Measurements from ENCODE around the gene LANCL1. TPM values are rescaled to one million over a fixed set of nuclear protein-coding genes. Genes with fewer than 3 reads are reported as not detected.

Gene LANCL1
- total RNA-seq, 1 experiment from 2014 or later, result 61.5 TPM

DNA sequence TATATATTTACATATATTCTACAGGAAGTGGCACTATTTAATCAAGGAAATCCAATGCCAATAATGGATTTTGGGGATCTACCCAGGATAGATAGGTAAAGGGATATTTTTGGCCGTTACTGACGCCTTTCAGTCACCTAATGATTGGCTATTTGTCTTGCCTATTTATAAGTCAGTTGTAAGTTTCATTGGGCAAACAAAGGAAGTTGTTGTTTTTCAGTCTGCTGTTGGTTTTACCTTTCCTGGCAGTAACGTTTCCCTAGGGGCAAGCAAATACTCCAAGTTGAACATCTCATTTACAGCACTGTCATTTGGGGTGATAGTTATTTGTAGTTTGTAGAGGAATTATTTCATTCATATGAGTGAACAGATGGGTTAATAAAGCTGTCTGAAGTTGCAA lies 17.0 kb upstream of the LANCL1 start:
- H3K9me3 ChIP-seq (ENCODE audit: control insufficient read depth in 1 of 2, insufficient read depth in 1 of 2, low read depth in 1 of 2, low read length in 2 of 2), result no peaks in the 10 kb centered on the region
- no peaks in the 10 kb centered on the region for H3K9me2 ChIP-seq (ENCODE audit: insufficient read depth)
- H3K4me1 ChIP-seq (ENCODE audit: control insufficient read depth in 1 of 2, insufficient read depth in 2 of 2, low read length in 2 of 2), result no peaks in the 10 kb centered on the region
- DNase-seq (ENCODE audit: low read depth, low spot score) (no peak), ATAC-seq (no peak)
- no peak overlapping the region for H3K4me3 ChIP-seq (replicated peaks in 1 of 2; ENCODE audit: low read depth in 1 of 2, low read length in 2 of 2)
- no peaks in the 10 kb centered on the region for H3K27me3 ChIP-seq (ENCODE audit: insufficient read depth, low read length)
- no peak overlapping the region for H3K27ac ChIP-seq (ENCODE audit: low read depth, low read length)
- RAD21 ChIA-PET (ENCODE audit: low non-redundant PET in 1 of 2, low total read pairs in 2 of 2, uncharacterized antibody in 2 of 2, unreplicated experiment in 2 of 2), result no interaction called here
- H4K20me1 ChIP-seq (ENCODE audit: insufficient read depth), result no peaks in the 10 kb centered on the region
- no peaks in the 10 kb centered on the region for H3K79me2 ChIP-seq (ENCODE audit: insufficient read depth, low read length)
- H2AFZ ChIP-seq (ENCODE audit: low read depth, low read length, poor library complexity, severe bottlenecking), result no peak overlapping the region
- intact Hi-C loops (cut with micrococcal nuclease), result no loop called here
- BruUV-seq (replicated peaks), result no TSS peak
- H3K9ac ChIP-seq (ENCODE audit: low read length), result no peak overlapping the region
- CTCF ChIA-PET, result no interaction called here
- H3K4me2 ChIP-seq (ENCODE audit: low read length), result no peak overlapping the region
- no peaks in the 10 kb centered on the region for H3K36me3 ChIP-seq (ENCODE audit: control insufficient read depth in 1 of 2, insufficient read depth in 2 of 2, low read length in 2 of 2)
- no peak for TF ChIP-seq SRF (IDR thresholded peaks at IDR 0.05; ENCODE audit: low read depth)
- no peak for TF ChIP-seq CBX3 (IDR thresholded peaks at IDR 0.05; ENCODE audit: low read depth)
- TF ChIP-seq, protein P1, sequence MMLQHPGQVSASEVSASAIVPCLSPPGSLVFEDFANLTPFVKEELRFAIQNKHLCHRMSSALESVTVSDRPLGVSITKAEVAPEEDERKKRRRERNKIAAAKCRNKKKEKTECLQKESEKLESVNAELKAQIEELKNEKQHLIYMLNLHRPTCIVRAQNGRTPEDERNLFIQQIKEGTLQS (IDR thresholded peaks at IDR 0.05), result no peak
- TF ChIP-seq, protein P2, sequence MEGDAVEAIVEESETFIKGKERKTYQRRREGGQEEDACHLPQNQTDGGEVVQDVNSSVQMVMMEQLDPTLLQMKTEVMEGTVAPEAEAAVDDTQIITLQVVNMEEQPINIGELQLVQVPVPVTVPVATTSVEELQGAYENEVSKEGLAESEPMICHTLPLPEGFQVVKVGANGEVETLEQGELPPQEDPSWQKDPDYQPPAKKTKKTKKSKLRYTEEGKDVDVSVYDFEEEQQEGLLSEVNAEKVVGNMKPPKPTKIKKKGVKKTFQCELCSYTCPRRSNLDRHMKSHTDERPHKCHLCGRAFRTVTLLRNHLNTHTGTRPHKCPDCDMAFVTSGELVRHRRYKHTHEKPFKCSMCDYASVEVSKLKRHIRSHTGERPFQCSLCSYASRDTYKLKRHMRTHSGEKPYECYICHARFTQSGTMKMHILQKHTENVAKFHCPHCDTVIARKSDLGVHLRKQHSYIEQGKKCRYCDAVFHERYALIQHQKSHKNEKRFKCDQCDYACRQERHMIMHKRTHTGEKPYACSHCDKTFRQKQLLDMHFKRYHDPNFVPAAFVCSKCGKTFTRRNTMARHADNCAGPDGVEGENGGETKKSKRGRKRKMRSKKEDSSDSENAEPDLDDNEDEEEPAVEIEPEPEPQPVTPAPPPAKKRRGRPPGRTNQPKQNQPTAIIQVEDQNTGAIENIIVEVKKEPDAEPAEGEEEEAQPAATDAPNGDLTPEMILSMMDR (IDR thresholded peaks at IDR 0.05 in 2 of 3, conservative IDR thresholded peaks at IDR 0.05 in 1 of 3; ENCODE audit: borderline replicate concordance in 1 of 3, insufficient read depth in 1 of 3, low read depth in 2 of 3, low read length in 2 of 3), result no peak
- no peak for TF ChIP-seq ELF1 (IDR thresholded peaks at IDR 0.05; ENCODE audit: borderline replicate concordance, low read depth)
- TF ChIP-seq ZFX (IDR thresholded peaks at IDR 0.05), result no peak
- no peak for TF ChIP-seq SIN3A (IDR thresholded peaks at IDR 0.05; ENCODE audit: low read depth)
- POLR2A ChIA-PET, result no interaction called here

DNA sequence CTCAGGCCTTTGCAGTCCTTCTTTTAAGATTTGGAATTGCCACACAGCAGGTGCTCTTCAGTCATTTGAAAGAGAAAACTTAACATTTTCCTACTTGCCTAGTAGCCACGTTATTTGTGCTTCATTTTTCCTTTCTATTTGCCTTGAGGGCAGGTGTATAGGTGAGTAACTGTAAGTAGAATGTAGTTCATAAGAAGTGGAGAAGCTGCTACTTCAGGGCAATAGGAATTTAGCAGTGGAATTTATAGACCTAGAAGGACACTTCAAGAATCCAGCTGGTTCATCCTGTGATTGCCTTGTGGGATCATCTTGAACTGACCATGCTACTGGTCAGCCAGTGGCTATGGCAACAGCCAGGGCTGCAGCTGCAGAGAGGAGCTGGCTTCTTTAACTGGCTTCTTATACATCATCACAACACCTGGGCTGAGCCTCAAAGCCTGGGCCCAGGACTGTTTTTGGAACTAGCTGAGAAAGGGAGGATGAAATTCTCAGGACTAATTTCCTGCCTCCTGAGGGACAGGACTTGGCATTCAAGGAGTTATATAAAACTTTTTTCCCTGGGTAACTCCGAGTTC lies 5.1 kb upstream of the LANCL1 start:
- POLR2A ChIA-PET, result no interaction called here

More for the DNA sequence above, 5.1 kb upstream of the LANCL1 start:
- H3K4me3 ChIP-seq (replicated peaks in 1 of 2; ENCODE audit: low read depth in 1 of 2, low read length in 2 of 2), result no peak overlapping the region
- BruUV-seq (replicated peaks), result no TSS peak
- no peak for DNase-seq (ENCODE audit: low read depth, low spot score)
- H3K27me3 ChIP-seq (ENCODE audit: insufficient read depth, low read length), result no peaks in the 10 kb centered on the region
- no peak overlapping the region for H3K4me2 ChIP-seq (ENCODE audit: low read length)
- ATAC-seq, result no peak
- TF ChIP-seq FOSL1 (IDR thresholded peaks at IDR 0.05; ENCODE audit: low read depth), result no peak
- TF ChIP-seq EZH2 (IDR thresholded peaks at IDR 0.05), result no peak
- no peak for TF ChIP-seq EZH2phosphoT487 (IDR thresholded peaks at IDR 0.05; ENCODE audit: borderline replicate concordance)
- TF ChIP-seq EGR1 (IDR thresholded peaks at IDR 0.05; ENCODE audit: low read depth), result no peak
- no peak for TF ChIP-seq ZFX (IDR thresholded peaks at IDR 0.05)
- no peak for TF ChIP-seq YY1 (IDR thresholded peaks at IDR 0.05; ENCODE audit: extremely low read depth, insufficient replicate concordance, low read depth, low read length)
- TF ChIP-seq SP1 (IDR thresholded peaks at IDR 0.05; ENCODE audit: low read depth), result no peak
- TF ChIP-seq CEBPB (IDR thresholded peaks at IDR 0.05; ENCODE audit: low read depth), result no peak
- no peak for TF ChIP-seq SIN3A (IDR thresholded peaks at IDR 0.05; ENCODE audit: low read depth)
- TF ChIP-seq, protein P3, sequence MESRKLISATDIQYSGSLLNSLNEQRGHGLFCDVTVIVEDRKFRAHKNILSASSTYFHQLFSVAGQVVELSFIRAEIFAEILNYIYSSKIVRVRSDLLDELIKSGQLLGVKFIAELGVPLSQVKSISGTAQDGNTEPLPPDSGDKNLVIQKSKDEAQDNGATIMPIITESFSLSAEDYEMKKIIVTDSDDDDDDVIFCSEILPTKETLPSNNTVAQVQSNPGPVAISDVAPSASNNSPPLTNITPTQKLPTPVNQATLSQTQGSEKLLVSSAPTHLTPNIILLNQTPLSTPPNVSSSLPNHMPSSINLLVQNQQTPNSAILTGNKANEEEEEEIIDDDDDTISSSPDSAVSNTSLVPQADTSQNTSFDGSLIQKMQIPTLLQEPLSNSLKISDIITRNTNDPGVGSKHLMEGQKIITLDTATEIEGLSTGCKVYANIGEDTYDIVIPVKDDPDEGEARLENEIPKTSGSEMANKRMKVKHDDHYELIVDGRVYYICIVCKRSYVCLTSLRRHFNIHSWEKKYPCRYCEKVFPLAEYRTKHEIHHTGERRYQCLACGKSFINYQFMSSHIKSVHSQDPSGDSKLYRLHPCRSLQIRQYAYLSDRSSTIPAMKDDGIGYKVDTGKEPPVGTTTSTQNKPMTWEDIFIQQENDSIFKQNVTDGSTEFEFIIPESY (IDR thresholded peaks at IDR 0.05; ENCODE audit: extremely low read depth, insufficient replicate concordance, low read length), result no peak
- no peak for TF ChIP-seq ELF1 (IDR thresholded peaks at IDR 0.05; ENCODE audit: borderline replicate concordance, low read depth)
- TF ChIP-seq ZNF274 (IDR thresholded peaks at IDR 0.05; ENCODE audit: low read depth, low read length), result no peak
- H3K9ac ChIP-seq (ENCODE audit: low read length), result no peak overlapping the region
- ChIA-PET CTCF (no interaction called here), RAD21 (ENCODE audit: low non-redundant PET in 1 of 2, low total read pairs in 2 of 2, uncharacterized antibody in 2 of 2, unreplicated experiment in 2 of 2) (no interaction called here)
- peaks cover 0 to 17% of the 10 kb centered on the region in 2 experiments; a peak in 3 of 4 replicates for H3K4me1 ChIP-seq (ENCODE audit: control insufficient read depth in 1 of 2, insufficient read depth in 2 of 2, low read length in 2 of 2)
- no peak overlapping the region for H3K27ac ChIP-seq (ENCODE audit: low read depth, low read length)
- no peaks in the 10 kb centered on the region for H3K79me2 ChIP-seq (ENCODE audit: insufficient read depth, low read length)
- H3K9me2 ChIP-seq (ENCODE audit: insufficient read depth), result no peaks in the 10 kb centered on the region
- intact Hi-C loops (cut with micrococcal nuclease), result no loop called here
- H3K9me3 ChIP-seq (ENCODE audit: control insufficient read depth in 1 of 2, insufficient read depth in 1 of 2, low read depth in 1 of 2, low read length in 2 of 2), result no peaks in the 10 kb centered on the region
- no peaks in the 10 kb centered on the region for H4K20me1 ChIP-seq (ENCODE audit: insufficient read depth)
- no peak overlapping the region for H2AFZ ChIP-seq (ENCODE audit: low read depth, low read length, poor library complexity, severe bottlenecking)
- H3K36me3 ChIP-seq (ENCODE audit: control insufficient read depth in 1 of 2, insufficient read depth in 2 of 2, low read length in 2 of 2), result no peaks in the 10 kb centered on the region
